ENCODE results near the gene CHSY3.

Gene CHSY3

GRCh38 chr5:130096483-130096882 is 192.2 kb downstream of the CHSY3 start:
- DNase-seq (ENCODE audit: low read depth) = no peak

- DNase-seq (ENCODE audit: low read depth) = no peak
Observed at GRCh38 chr5:130099008-130099407, 194.7 kb downstream of the CHSY3 start.

GRCh38 chr5:130102375-130102774 is 198.1 kb downstream of the CHSY3 start:
- DNase-seq (ENCODE audit: low read depth) = no peak

GRCh38 chr5:130102960-130103359 is 198.7 kb downstream of the CHSY3 start:
- no peak for DNase-seq (ENCODE audit: low read depth)

- DNase-seq (ENCODE audit: low read depth) = no peak
Observed at GRCh38 chr5:130104895-130105688, 200.8 kb downstream of the CHSY3 start.

GRCh38 chr5:130106480-130106879 is 202.2 kb downstream of the CHSY3 start:
- no peak for DNase-seq (ENCODE audit: low read depth)

GRCh38 chr5:130109152-130109551 is 204.9 kb downstream of the CHSY3 start:
- no peak for DNase-seq (ENCODE audit: low read depth)

- DNase-seq (ENCODE audit: low read depth) = no peak
Observed at GRCh38 chr5:130110328-130110727, 206.1 kb downstream of the CHSY3 start.

- DNase-seq (ENCODE audit: low read depth) = no peak
Observed at GRCh38 chr5:130111746-130112145, 207.5 kb downstream of the CHSY3 start.

- DNase-seq (ENCODE audit: low read depth) = no peak
Observed at GRCh38 chr5:130112246-130112645, 208.0 kb downstream of the CHSY3 start.

GRCh38 chr5:130115686-130116085 is 211.4 kb downstream of the CHSY3 start:
- no peak for DNase-seq (ENCODE audit: low read depth)

- no peak for DNase-seq (ENCODE audit: low read depth)
Observed at GRCh38 chr5:130116462-130116861, 212.2 kb downstream of the CHSY3 start.

GRCh38 chr5:130116972-130117371 is 212.7 kb downstream of the CHSY3 start:
- DNase-seq (ENCODE audit: low read depth) = no peak

GRCh38 chr5:130126746-130127145 is 222.5 kb downstream of the CHSY3 start:
- no peak for DNase-seq (ENCODE audit: low read depth)

- DNase-seq (ENCODE audit: low read depth) = no peak
Observed at GRCh38 chr5:130135506-130135905, 231.2 kb downstream of the CHSY3 start.

GRCh38 chr5:130136300-130136699 is 232.0 kb downstream of the CHSY3 start:
- no peak for DNase-seq (ENCODE audit: low read depth)

- DNase-seq (ENCODE audit: low read depth) = no peak
Observed at GRCh38 chr5:130137681-130138080, 233.4 kb downstream of the CHSY3 start.

- DNase-seq (ENCODE audit: low read depth) = no peak
Observed at GRCh38 chr5:130138406-130139045, 234.3 kb downstream of the CHSY3 start.

GRCh38 chr5:130141659-130142320 is 237.5 kb downstream of the CHSY3 start:
- no peak for DNase-seq (ENCODE audit: low read depth)

GRCh38 chr5:130151239-130151638 is 247.0 kb downstream of the CHSY3 start:
- DNase-seq (ENCODE audit: low read depth) = no peak

GRCh38 chr5:130155345-130156011 is 251.2 kb downstream of the CHSY3 start:
- no peak for DNase-seq (ENCODE audit: low read depth)

GRCh38 chr5:130158036-130158435 is 253.8 kb downstream of the CHSY3 start:
- no peak for DNase-seq (ENCODE audit: low read depth)

- no peak for DNase-seq (ENCODE audit: low read depth)
Observed at GRCh38 chr5:130159968-130160367, 255.7 kb downstream of the CHSY3 start.

All from stimulated activated CD8-positive, alpha-beta memory T cell treated with anti-CD3 and anti-CD28 coated beads, Interleukin-15, amount 100 ng/mL, for 24 hours (primary cell).